Middle frontal gyrus (tissue), 1 donor: Measurements from ENCODE around the gene MAP3K5.

Source experiments
- DNase-seq: peaks from one replicate; pipeline ENCODE4 v3.0.0-alpha.2; 2015; ENCODE audit warnings: low spot score; ENCODE audit errors: extremely low spot score

Gene MAP3K5

DNA sequence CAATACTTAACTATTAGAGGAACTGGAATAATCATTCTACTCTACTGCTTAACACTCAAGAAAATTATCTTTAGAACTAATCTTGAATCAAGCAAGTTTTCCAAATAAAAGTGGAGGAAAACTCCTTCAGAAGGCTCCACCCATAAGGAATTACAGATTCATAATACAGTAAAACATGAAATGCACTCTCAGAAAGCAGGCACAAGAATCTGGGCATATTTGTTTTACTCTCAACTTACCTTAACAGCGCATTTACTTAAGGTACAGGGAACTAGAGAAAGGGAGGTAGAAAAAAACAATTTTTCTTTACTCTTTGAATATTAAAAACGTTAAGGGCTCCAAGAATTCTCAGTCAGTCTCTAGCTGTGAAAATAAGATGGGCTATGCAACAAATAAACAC lies 140.3 kb downstream of the MAP3K5 start:
- no peak for DNase-seq

DNA sequence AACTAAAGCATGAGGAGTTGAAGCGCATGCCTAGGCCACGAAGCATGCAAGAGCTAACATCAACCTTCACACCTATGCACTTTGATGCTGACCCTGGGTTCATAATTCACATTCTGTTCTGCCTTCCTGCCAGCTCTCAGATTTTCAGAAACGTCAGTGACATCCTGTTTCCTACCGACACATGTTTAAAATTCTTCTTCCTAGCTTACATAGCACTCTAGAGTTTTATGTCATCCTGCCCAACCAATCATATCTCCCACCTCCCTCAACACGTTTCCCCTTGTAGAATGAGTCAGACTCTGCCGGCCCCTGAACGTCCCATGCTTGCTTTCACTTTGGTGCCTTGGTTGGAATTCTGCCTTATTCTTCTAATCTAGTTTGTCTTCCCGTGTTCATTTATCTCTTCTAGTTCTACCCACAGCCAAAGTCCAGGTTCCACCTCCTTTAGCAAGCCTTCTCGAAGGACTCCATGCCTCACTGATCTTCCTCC lies 144.9 kb downstream of the MAP3K5 start:
- DNase-seq: no peak

DNA sequence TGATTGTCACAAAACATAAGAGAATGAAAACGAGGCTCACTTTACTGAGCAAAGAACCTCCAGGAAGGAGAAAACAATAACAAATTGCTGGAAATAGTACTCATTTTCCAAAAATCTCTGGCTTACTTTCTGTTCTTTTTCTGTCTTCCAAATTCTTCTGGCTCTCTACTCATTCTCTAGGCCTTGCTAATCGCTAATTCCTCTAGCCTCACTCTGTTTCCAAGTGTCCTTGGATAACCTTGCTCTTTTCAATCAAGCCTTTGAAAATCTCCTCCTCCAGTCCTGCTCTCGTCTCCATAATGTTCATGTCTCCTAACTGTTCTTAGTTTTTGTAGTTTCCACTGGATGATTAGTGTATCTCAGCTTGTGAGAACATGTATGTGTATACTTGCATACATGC lies 145.9 kb downstream of the MAP3K5 start:
- no peak for DNase-seq

DNA sequence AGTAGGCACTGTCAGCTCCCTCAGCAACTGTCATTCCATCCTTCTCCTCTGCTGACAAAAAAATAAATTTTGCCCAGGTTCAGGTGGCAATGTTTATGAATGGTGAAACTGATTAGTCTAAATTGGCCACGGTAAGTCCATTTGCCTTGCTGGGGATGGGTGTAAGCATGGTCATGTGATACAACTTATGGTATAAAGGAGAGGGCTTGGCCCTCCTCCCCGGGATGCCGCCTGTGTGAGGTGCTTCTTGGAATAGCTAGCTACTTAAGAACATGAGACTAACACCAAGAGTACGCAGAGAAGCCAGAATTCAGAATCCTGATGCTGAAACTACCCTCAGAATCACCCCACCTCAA lies 147.7 kb downstream of the MAP3K5 start:
- DNase-seq: no peak

DNA sequence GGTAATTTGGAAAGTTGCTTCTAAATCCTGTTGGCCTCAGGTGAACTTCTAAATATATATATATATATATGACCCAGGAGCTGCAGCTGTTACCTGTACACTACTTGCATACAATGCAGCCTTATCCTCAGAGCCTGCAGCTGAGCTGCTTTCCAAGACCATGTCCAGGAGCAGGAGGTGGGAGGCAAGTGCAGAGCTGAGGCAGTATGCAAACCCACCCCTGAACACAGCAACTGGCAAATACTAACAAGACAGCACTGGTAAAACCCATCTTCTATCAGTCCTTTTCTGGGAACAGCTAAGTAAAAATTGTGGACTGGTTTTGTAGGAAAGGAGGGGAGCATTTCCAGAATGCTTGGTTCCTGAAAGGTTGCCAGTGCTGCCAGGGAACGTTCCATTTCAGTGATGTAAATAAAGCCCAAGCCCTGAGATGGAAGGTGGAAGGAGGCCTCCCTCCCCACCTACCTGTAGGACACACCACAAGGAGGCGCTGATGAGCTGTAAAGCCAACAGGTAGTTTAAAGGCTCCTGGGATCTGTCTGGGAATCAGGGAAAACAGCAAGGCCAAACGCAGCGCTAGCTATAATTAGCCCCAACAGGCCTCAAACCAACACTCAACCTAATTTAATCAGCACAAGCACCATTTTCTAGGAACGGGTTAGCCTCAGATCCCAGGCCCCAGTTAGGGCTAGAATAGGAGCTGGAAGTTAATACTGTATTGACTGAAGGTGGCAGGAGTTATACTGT lies 148.3 kb downstream of the MAP3K5 start:
- DNase-seq: no peak

DNA sequence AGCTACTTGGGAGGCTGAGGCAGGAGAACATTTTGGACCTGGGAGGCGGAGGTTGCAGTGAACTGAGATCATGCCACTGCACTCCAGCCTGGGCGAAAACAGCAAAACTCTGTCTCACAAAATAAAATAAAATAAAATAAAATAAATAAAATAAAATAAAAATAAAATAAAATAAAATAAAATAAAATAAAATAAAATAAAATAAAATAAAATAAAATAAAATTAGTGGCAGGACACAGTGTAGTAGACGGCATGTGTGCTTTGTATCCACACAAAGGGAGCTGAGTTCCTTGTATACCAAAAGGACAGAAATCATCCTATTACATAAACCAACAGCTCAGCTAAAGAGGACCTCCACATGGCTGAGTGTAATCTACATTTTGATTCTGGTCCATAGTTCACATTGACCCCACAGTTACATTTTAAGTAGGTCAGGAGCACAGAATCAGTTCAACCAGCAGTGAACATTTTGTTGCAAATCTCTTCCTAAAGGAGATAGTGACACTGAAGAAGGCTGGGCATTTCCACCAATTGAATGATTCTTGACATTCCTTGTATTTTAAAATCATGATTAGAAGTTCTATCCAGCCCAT lies 150.3 kb downstream of the MAP3K5 start:
- no peak for DNase-seq

DNA sequence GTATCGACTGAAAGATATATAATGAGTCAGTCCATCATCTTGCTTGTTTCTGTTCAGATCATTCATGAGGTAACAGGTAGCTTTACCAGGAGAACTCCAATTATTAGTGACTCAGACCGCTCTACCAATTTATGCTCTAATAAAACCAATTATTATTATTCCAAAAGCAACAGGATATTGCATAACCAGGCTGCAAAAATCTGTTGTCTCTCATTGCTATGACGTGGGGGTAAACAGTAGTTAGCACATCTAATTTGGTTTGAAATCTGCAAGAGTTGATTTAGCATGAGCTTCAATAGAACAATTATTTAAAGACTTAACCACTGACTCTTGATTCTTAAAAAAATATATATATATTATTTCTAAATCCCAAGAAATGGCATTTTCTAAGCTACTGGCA lies 151.1 kb downstream of the MAP3K5 start:
- DNase-seq: no peak

DNA sequence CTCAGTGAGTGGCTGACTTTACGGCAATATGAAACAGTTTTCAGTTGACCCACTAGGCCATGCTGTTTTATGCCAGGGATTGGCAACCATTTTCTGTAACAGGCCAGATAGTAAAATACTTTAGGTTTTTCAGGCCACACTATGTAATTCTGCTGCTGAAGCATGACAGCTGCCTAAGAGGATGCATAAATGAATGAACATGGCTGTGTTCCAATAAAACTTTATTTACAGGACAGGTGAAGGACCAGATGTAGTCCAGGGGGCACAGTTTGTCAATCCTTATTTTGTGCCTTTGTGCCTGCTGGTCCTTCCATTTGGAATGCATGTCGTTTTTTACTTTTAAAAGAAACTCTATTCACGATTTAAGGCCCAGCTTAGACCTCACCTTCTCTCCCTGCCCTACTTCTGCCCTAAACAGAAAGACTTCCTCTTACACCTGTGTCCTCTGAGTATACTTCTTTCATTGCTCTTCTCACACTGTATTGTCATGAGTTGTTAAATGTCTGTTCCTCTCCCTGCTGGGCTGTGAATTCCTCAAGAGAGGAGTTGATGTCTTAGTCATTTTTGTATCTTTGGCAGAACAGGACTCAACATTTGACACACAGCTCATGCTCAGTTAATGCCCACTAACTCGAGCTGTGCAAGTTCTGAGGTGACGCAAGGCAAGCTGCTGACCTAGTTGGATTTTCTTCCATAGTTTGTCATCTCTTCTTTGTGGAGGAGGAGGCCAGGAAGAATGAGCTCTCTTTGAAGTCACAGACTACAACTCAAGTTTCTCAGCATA lies 152.0 kb downstream of the MAP3K5 start:
- no peak for DNase-seq

DNA sequence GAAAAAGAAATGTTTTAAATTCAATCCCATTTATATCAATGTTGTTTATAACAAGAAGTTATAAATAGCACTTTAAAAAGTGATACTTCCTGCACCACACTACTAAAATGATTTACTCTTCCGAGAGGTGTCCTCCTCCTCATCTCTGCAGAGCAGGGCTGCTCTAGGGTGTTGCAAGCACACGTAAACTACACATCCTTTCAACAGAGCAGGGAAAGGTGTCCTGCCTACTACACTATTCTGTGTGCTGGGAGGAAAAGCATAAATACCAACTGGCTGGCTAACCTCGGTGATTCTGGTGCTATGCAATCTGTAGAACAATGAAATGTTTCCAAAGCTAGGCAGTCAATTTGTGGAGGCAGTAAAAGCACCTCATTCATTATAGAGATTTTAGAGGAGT lies 152.6 kb downstream of the MAP3K5 start:
- no peak for DNase-seq

DNA sequence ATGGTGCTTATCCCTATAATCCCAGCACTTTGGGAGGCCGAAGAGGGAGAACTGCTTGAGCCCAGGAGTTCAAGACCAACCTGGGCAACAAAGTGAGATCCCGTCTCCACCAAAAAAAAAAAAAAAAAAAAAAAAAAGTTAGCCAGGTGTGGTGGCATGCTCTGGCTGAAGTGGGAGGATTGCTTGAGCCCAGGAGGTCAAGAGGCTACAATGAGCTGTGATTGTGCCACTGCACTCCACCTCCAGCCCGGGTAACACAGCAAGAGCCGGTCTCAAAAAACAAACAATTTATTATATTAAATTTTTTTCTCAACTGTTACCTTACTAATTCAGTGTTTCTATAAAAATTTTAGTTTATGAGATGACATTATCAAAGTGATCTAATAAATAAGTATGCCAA lies 156.7 kb downstream of the MAP3K5 start:
- DNase-seq: no peak

DNA sequence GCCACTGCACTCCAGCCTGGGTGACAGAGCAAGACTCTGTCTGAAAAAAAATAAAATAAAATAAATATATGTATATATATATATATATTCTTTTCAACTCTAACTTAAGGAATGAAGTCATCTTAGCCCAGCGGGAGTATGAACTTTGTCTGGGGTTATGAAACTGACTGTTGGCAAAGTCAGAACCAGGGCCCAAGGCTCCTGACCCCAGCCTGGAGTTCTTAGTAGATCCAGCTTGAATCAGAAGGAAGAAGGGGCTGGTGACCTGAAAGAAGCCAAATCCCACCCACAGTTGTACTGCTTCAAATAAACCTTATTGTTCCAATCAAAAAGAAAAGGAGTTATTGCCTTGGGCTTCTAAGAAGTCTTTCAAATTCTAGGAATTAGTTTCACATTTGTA lies 158.9 kb downstream of the MAP3K5 start:
- DNase-seq: no peak

DNA sequence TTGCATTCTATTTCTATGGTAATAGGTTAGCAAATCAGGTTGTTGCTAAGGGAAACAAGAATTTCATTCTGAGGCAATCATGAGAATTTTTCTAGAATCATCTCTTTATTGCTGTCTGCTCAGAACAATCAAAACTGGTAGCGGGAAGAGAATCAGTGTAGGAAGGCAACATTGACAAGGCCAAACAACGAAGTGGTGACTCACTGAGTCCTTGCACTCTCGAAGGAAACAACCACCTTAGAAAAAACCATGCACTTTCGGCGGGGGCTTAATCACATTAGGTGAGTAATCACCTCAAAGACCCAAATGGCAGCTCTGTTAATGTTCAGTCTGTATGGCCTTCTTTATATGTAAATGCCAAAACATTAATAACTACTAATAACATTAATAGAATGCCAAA lies 163.3 kb downstream of the MAP3K5 start:
- no peak for DNase-seq

DNA sequence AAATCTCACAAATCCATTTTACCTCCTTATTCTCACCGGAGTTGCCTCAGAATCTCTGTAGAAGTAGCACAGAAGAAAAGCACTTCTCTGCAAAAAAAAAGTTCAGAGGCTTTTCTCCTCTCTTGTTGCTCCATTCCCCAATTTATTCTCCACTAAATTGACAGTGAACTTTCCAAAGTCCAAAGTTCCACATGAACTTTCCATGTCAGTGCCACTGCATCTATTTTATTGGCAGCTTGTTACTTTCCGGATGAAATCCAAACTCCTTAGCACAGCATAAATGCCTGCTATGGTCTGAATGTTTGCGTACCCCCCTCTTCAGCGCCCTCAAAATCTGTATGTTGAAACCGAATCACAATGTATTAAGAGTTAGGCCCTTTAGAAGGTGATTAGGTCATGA lies 165.1 kb downstream of the MAP3K5 start:
- DNase-seq: no peak

DNA sequence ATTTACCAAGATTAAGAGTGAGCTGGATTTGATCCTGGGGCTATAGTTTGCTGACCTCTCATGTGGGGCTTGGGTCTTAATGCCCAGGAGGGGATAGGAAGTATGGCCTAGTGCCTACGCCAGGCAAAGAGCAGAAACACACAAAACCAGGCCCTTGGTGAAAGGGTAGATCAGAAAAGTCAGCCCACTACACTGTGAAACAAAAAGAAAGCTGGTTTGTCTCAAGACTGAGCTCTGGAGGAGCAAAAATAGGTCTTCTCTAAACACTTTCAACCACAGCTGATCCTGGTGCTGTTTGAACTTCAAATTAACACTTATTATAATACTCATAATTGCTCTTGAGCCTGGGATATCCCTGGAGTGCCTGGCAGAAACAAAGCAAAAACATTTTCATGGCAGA lies 167.0 kb downstream of the MAP3K5 start:
- no peak for DNase-seq

DNA sequence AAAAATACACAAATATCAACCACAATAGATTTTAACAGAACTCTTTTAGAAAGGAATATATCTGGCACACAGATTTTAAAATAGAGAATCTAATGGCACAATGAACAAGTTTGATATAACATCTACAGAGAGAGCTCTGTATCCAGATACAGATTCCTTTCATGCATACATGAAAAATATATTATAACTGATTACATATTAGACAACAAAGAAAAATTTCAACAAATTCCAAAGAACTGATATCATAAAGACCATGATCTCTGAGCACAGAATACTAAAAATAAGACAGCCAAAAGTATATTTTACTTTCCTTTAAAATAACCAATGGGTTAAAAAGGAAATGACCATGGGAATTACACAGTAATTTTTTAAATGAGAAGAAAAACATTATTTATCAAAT lies 167.9 kb downstream of the MAP3K5 start:
- no peak for DNase-seq

DNA sequence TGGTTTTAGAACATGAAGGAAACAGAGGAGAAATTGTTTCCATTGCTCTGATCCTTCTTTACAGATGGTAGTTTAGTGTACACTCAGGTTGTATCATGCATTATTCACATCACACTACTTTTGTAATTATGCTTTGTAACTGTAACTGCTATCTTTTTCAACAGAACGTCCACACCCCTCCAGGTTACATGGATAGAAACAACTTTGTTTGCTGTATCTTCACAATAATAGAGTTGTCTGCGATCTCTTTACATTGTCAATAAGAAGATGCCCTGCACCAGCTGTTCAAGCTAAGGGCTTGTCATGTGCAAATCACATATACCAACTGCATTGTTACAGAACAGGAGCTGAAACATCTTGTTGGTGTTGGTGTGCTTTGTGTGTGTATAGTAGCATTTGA lies 174.2 kb downstream of the MAP3K5 start:
- DNase-seq: no peak

DNA sequence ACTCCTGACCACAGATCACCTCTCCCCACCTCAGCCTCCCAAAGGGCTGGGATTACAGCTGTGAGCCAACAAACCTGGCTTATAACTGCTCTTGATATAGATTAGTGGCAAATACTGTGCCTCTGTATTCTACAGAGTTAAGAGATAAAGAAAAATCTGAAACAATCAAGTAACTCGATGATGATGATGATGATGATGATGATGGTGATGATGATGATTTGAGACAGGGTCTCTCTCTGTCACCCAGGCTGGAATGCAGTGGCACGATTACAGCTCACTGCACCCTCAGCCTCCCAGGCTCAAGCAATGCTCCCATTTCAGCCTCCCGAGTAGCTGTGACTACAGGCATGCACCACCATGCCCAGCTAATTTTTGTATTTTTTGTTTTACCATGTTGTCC lies 175.8 kb downstream of the MAP3K5 start:
- DNase-seq: no peak

DNA sequence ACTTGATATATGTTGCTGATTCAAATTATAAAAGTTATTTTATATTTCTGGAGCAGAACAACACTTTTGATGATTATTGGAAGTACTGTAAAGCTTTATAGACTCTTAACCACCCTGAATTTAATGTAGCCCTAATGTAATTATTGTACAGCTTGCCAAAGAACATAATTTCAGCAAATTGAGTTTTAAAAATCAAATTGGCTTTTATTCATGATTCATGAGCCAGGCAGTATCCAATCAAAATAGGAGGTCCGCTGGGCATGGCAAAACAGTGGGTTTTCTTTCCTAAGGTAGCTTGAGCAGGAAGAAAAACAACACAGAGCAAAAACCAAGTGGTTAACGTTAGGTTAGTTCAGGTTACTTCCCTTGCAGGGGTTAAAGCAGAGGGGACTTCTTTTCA lies 177.3 kb downstream of the MAP3K5 start:
- no peak for DNase-seq

DNA sequence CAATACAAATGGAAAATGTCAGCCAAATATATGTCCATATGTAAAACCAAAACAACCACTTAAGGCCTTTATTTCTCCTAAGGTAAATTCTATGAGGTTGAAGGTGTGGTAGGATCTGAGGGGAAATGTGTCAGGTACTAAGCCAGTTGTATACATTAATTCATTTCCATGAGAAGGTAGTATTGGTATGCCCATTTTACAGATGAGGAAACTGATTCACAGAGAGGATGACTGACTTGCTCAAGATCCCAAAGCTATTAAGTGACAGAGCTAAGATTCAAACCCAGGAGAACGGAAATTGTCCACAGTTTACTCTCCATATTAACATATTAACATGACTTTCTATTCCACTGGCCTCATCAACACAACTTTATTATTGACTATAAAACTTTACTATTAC lies 177.9 kb downstream of the MAP3K5 start:
- no peak for DNase-seq

DNA sequence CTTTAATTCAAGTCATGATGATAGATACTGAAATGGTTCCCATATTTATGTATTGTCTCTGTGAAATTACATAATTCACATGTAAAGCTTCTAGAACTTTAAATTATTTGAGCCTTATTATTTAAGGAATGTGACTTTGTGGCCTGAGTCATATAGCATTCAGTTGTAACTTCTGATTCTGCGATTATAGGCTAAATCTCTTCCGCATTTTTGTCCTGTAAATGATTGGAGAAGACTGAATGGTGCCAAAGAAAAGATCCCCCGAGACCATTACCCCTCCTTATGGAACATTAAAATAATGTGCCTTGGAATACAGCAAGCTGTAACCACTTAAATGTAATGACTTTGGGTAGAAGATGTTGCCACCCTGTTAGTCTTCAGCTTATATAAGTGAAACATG lies 178.8 kb downstream of the MAP3K5 start:
- DNase-seq: no peak

DNA sequence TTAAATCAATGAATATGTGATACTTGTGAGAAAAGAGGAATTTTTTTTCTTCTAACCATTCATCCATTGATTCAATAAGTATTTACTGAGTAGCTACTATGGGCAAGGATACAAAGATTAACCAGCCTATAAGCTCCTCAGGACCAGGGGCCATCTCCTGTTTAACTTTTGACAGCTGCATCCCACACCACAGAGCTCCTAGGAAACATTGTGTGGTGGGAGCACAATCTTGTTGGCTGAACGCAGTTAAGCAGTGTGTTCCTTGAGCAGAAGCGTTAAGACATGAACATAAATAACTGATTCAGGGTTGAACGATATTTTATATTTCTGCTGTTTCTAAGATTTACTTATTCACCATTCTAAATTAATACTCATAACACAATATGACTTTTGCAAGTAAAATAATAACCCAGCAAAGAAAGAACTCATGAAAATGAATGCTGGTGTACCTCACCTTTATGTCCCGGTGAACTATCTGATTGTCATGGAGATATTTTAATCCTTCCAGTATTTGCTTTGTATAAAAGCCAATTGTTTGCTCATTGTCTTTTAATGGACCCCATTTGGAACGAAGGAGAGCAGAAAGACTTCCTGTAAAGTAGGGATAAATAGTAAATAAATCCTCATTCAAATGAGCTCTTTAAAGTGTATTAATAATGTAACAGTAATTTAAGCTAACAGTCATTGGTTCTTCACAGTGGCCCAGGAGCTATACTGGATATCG lies 179.4 kb downstream of the MAP3K5 start:
- DNase-seq: no peak

DNA sequence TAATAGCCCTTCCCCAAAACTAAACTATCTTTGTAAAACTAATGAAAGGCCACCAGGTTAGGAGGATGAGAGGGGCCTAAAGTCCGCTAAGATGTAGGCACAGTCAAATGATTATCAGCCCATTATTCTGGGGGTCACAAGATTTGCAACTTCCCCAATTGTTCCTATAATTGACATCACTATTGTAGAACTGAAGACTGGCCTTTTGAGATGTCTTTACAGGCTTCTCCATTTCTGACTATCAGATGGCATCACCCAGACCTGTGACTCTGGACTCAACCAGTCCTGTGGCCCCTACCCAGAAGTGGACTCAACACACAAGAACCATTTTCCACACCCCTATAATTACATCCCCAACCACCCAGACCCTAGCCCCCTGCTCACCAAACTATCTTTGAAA lies 180.5 kb downstream of the MAP3K5 start:
- DNase-seq: no peak
